GM19025 (cell line): ENCODE measurements around the gene ALPP.
"Not testable (repeated sequence)": the region's sequence is repeated elsewhere in the genome, so short reads cannot be mapped to it uniquely, and the experiment has no call there.

Experiments used
- ATAC-seq: cut with Tn5 transposase; IDR thresholded peaks from one replicate; pipeline ENCODE4 v1.9.1; 2021; ENCODE audit warnings: mild to moderate bottlenecking, low read depth, moderate library complexity; ENCODE audit not compliant: unreplicated experiment

ALPP gene

DNA sequence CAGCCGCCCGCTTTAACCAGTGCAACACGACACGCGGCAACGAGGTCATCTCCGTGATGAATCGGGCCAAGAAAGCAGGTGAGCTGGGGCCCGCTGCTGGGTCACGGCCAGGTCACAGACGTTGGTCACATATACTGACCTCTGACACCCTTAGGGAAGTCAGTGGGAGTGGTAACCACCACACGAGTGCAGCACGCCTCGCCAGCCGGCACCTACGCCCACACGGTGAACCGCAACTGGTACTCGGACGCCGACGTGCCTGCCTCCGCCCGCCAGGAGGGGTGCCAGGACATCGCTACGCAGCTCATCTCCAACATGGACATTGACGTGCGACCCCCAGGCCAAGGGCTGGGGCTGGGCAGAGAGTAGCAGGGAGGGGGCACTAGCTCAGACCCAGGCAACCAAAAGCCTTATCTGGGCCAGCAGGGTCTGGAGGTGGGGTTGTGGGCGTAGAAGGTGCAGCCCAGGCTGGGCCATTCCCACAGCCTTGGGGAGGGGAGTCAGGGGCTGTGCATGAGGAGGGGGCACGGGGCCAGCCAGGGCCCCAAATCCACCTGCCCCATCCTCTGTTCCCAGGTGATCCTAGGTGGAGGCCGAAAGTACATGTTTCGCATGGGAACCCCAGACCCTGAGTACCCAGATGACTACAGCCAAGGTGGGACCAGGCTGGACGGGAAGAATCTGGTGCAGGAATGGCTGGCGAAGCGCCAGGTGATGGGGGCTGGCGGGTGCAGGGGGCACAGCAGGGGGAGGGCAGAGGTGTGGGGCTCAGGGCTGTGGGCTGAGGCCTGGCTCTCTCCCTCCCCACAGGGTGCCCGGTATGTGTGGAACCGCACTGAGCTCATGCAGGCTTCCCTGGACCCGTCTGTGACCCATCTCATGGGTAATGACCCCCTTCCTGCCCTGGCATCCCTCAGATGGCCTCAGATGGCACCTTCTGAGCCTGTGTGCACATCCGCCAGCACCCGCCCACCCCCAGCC is 1.3 kb downstream of the ALPP start:
- not testable (repeated sequence) for ATAC-seq

DNA sequence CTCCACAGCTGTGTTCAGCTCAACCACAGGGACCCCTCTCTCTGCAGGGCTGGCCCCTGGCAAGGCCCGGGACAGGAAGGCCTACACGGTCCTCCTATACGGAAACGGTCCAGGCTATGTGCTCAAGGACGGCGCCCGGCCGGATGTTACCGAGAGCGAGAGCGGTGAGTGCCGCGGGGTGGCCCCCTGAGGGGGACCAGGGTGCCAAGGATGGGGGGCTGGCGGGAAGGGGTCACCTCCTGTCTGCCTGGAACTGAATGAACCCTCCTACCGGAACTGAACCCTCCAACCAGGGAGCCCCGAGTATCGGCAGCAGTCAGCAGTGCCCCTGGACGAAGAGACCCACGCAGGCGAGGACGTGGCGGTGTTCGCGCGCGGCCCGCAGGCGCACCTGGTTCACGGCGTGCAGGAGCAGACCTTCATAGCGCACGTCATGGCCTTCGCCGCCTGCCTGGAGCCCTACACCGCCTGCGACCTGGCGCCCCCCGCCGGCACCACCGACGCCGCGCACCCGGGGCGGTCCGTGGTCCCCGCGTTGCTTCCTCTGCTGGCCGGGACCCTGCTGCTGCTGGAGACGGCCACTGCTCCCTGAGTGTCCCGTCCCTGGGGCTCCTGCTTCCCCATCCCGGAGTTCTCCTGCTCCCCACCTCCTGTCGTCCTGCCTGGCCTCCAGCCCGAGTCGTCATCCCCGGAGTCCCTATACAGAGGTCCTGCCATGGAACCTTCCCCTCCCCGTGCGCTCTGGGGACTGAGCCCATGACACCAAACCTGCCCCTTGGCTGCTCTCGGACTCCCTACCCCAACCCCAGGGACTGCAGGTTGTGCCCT is 2.9 kb downstream of the ALPP start:
- not testable (repeated sequence) for ATAC-seq

DNA sequence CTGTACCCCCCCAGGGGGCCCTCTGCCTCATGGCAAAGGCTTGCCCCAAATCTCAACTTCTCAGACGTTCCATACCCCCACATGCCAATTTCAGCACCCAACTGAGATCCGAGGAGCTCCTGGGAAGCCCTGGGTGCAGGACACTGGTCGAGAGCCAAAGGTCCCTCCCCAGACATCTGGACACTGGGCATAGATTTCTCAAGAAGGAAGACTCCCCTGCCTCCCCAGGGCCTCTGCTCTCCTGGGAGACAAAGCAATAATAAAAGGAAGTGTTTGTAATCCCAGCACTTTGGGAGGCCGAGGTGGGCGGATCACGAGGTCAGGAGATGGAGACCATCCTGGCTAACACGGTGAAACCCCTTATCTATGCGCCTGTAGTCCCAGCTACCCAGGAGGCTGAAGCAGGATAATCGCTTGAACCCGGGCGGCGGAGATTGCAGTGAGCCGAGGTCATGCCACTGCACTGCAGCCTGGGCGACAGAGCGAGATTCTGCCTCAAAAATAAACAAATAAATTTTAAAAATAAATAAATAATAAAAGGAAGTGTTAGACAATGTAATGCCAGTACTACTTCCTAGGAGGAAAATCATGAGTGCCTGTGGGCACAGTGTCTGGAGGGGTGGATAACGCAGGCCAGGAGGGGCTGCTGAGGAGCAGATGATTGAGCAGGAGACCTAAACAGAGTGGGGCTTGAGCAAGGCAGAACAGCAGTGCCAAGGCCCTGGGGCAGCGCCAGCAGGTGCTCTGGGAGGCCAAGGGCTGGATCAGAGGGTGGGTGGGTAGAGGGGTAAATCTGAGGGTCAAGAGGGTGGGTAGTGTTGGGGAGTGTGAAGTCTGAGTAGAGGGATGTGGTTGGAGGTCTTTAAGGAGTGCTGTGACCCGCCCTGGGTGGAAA is 4.0 kb downstream of the ALPP start:
- ATAC-seq, result no peak

DNA sequence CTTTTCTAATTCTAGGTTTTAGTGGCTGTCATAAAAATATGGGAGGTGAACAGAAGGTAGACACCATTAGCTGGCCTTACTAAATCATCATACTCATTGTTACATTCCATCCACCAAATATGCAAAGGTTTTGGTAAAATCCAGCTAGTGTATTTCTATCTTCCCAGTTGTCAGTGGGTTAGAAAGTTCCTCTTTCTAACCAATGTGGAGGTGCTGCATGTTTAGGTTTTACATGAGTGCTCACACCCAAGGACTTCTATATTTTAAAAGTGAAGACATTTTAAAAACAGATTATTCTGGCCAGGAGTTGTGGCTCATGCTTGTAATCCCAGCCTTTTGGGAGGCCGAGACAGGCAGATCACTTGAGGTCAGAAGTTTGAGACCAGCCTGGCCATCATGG is 5.9 kb downstream of the ALPP start:
- ATAC-seq, result no peak

DNA sequence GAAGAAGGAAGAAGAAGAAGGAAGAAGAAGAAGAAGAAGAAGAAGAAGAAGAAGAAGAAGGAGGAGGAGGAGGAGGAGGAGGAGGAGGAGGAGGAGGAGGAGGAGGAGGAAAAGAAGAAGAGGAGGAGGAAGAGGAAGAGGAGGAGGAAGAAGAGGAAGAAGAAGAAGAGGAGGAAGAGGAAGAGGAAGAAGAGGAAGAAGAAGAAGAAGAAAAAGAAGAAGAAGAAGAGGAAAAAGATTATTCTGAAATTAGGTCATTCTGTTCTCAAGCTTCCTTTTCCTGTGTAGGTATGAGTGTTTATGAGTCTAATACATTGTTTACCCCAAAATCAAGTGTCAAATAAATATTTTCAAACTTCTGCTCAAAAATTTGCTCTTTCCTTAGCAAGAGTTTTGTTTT is 6.5 kb downstream of the ALPP start:
- not testable (repeated sequence) for ATAC-seq

- ATAC-seq, result no peak
Measured at GRCh38 chr2:232385660-232386489, 7.3 kb downstream of the ALPP start.

DNA sequence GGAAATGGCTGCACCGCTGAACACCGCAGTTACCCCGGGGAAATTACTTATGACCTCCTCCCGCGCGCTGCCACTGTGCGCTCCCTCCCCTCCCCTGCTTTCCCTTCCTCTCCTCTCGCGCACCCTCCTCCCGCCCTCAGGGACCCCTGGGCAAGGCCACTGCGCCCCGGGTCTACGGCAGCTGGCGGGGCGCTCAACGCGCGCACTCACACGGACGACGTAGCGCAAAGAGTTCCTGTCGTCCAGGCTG is 7.9 kb downstream of the ALPP start:
- ATAC-seq, result no peak

DNA sequence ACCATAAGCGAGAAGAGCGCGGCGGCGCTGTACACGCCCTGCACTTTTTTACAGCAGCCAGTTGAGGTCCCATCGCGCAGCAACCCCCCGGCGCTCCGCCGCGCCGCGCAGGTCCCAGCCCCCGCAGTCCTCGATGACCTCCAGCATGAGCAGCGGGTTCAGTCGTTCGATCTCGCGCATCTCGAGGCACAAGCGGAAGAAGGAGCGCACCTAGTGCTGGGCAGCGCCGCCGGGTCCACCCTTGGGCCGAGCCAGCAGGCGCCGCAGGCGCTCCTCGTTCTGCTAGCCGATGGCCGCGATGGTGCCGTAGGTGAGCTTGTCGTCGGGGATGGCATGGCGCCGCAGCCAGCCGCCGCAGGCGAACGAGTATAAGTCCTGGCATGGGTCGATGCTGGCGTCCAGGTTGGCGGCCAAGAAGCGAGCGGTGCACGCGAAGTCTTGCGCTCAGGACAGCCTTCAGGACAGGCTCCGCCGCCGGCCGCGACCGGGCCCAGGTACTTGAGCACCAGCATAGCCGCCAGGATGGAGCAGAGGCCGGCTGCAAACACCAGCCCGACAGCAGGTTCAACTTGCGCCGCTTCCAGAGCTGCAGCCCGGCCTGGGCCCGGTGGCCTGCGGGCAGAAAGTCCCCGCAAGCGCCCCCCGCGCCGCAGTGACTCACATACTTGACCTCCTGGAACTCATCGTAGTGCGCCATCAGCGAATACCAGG is 8.3 kb downstream of the ALPP start:
- no peak for ATAC-seq

- no peak for ATAC-seq
Measured at GRCh38 chr2:232387451-232388171, 9.1 kb downstream of the ALPP start.

- no peak for ATAC-seq
Measured at GRCh38 chr2:232388324-232388891, 9.9 kb downstream of the ALPP start.

- no peak for ATAC-seq
Measured at GRCh38 chr2:232389327-232389726, 10.8 kb downstream of the ALPP start.

DNA sequence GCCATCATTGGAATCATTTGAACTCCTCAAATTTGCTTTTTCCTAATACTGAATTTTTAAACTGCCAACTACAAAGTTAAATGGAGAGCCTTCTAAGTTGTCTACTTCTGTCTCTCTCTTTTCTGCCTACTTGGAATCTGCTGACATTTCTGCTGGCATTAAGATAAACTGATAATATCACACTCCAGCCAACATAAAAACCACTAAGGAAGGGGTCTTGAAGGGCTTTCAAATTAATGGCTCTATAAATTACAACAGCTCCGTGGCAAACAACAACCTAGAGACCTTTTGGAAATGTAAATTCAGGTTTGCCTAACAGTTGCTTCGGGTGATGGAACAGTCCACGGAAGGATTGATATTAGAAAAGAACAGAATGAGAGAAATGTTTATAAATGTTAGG is 12.1 kb downstream of the ALPP start:
- ATAC-seq, result no peak

- ATAC-seq, result no peak
Measured at GRCh38 chr2:232393556-232393955, 15.0 kb downstream of the ALPP start.

GRCh38 chr2:232394431-232394830 is 15.9 kb downstream of the ALPP start:
- ATAC-seq, result not testable (repeated sequence)

GRCh38 chr2:232395586-232395985 is 17.0 kb downstream of the ALPP start:
- no peak for ATAC-seq

DNA sequence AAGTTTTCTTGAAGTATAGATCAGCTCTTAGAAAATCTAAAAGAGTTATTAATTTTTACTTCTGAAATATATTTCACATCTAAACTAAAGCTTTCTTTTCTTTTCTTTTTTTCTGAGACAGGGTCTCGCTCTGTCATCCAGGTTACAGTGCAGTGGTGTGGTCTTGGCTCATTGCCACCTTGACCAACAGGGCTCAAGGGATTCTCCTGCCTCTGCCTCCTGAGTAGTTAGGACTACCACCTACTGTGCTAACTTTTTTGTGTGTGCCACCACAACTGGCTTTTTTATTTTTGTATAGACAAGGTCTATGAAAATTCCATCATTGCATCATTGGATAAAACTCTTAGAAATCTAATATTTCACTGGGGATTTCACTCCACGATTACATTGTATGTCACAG is 18.1 kb downstream of the ALPP start:
- ATAC-seq, result no peak

DNA sequence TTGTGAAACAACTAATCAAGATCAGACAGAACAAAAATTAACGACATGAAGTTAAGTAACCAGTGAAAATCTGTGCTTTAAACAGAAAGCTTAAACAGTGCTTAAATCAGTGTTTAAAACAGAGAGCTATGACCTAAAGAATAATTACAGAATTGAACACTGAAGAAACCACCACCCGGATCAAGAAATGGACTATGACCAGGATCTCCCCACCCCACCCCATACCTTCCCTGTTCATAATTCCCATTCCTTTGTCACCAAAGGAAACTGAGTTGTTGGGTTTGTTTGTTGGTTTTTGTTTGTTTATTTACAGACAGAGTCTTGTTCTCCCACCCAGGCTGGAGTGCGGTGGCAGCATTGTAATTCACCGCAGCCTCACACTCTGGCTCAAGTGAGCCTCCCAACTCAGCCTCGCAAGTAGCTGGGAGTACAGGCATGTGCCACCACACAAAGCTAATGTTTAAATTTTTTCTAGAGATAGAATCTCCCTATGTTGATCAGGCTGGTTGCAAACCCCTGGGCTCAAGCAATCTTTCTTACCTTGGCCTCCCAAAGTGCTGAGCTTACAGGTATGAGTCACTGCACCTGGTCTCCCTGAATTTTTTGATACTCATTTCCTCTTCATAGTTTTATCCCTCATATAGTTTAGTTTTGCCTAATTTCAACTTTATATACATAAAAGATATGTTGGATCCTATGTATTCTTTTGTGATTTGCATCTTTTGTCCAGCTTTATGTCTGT is 19.9 kb downstream of the ALPP start:
- ATAC-seq, result no peak
